Measurements from ENCODE around the gene NTM. TPM values are rescaled to one million over a fixed set of nuclear protein-coding genes. Genes with fewer than 3 reads are reported as not detected.

NTM gene
- total RNA-seq, 1 experiment from 2014 or later, result 9.9 TPM

- H3K9ac ChIP-seq (ENCODE audit: extremely low read depth, insufficient read length, low read length), result no peak overlapping the region
- H2BK12ac ChIP-seq (ENCODE audit: insufficient read length, low read depth, low read length), result no peak overlapping the region
- H3K23ac ChIP-seq (ENCODE audit: insufficient read length, low read depth, low read length), result no peak overlapping the region
- no peak overlapping the region for H3K14ac ChIP-seq (ENCODE audit: insufficient read depth, low read length)
- no peaks in the 10 kb centered on the region for H3K36me3 Mint-ChIP-seq (ENCODE audit: insufficient read depth in 1 of 3, low read depth in 3 of 3)
- H3K4ac ChIP-seq (ENCODE audit: low read depth, low read length), result no peak overlapping the region
- no peak overlapping the region for H3K18ac ChIP-seq (ENCODE audit: insufficient read length, low read depth, low read length)
- no peaks in the 10 kb centered on the region for H3K79me2 ChIP-seq (ENCODE audit: insufficient read depth, low read length)
- H4K20me1 ChIP-seq (ENCODE audit: control insufficient read depth, insufficient read depth, insufficient read length), result no peaks in the 10 kb centered on the region
- H3K4me1 Mint-ChIP-seq, result peaks cover 21 to 22% of the 10 kb centered on the region in 2 experiments
- H2AK5ac ChIP-seq (ENCODE audit: insufficient read length, low read length), result no peak overlapping the region
- no peak for TF ChIP-seq CTCF (conservative IDR thresholded peaks at IDR 0.05)
- no peaks in the 10 kb centered on the region for H3K9me3 ChIP-seq (ENCODE audit: control insufficient read depth, low read depth, low read length)
- no peak overlapping the region for H4K91ac ChIP-seq (ENCODE audit: insufficient read length, low read depth, low read length)
- H2BK20ac ChIP-seq (ENCODE audit: low read depth, low read length, poor library complexity, severe bottlenecking), result no peak overlapping the region
- H3K4me3 Mint-ChIP-seq, result no peak overlapping the region
- no peak overlapping the region for H3K27ac ChIP-seq (ENCODE audit: insufficient read length, low read depth, low read length)
- H2BK5ac ChIP-seq (ENCODE audit: insufficient read length, low read length), result no peak overlapping the region
- H3T11ph ChIP-seq (ENCODE audit: low read length), result no peak overlapping the region
- WGBS (ENCODE audit: extremely low coverage, insufficient read length, low lambda C conversion rate), result no CpG with 5 or more reads among the region's 4 CpGs
- H3K27ac Mint-ChIP-seq, result peak overlapping the region in 1 of 3 experiments; percentile 75; a peak in 1 of 7 replicates
- H3K27me3 Mint-ChIP-seq (ENCODE audit: low read depth), result peaks cover 1% of the 10 kb centered on the region; the same call in 1 of the 2 replicates
- H4K8ac ChIP-seq (replicated peaks; ENCODE audit: insufficient read length, low read depth, low read length), result no peak overlapping the region
- no peak overlapping the region for H3K4me2 ChIP-seq (ENCODE audit: insufficient read depth, insufficient read length, low read length)
- no peaks in the 10 kb centered on the region for H3K79me1 ChIP-seq (ENCODE audit: insufficient read depth, low read depth, low read length, poor library complexity, severe bottlenecking)
- H3K56ac ChIP-seq (ENCODE audit: insufficient read length, low read depth, low read length), result no peak overlapping the region
- no peak overlapping the region for H4K5ac ChIP-seq (ENCODE audit: insufficient read length, low read depth, low read length)
- no peak overlapping the region for H2BK120ac ChIP-seq (ENCODE audit: low read depth, low read length, poor library complexity, severe bottlenecking)
- H2BK15ac ChIP-seq (ENCODE audit: low read depth, low read length), result no peak overlapping the region
- no peaks in the 10 kb centered on the region for H3K4me1 ChIP-seq (ENCODE audit: insufficient read depth, low read length)
- DNase-seq, result no peak
- no peaks in the 10 kb centered on the region for H3K27me3 ChIP-seq (ENCODE audit: insufficient read depth, low read length)
- no peak overlapping the region for H2AFZ ChIP-seq (ENCODE audit: low read length)
- H3K9me3 Mint-ChIP-seq, result no peaks in the 10 kb centered on the region
- H3K23me2 ChIP-seq (ENCODE audit: insufficient read length, low read depth, low read length, poor library complexity, severe bottlenecking), result no peaks in the 10 kb centered on the region
These were observed 397.0 kb downstream of the NTM start for GRCh38 chr11:131767421-131767820.
